GM21423 (cell line): ENCODE results near the gene RAB6B.

Experiments used
- ATAC-seq: cut with Tn5 transposase; IDR thresholded peaks from one replicate; pipeline ENCODE4 v1.9.1; 2021; ENCODE audit warnings: mild to moderate bottlenecking, moderate library complexity; ENCODE audit not compliant: unreplicated experiment

RAB6B gene

DNA sequence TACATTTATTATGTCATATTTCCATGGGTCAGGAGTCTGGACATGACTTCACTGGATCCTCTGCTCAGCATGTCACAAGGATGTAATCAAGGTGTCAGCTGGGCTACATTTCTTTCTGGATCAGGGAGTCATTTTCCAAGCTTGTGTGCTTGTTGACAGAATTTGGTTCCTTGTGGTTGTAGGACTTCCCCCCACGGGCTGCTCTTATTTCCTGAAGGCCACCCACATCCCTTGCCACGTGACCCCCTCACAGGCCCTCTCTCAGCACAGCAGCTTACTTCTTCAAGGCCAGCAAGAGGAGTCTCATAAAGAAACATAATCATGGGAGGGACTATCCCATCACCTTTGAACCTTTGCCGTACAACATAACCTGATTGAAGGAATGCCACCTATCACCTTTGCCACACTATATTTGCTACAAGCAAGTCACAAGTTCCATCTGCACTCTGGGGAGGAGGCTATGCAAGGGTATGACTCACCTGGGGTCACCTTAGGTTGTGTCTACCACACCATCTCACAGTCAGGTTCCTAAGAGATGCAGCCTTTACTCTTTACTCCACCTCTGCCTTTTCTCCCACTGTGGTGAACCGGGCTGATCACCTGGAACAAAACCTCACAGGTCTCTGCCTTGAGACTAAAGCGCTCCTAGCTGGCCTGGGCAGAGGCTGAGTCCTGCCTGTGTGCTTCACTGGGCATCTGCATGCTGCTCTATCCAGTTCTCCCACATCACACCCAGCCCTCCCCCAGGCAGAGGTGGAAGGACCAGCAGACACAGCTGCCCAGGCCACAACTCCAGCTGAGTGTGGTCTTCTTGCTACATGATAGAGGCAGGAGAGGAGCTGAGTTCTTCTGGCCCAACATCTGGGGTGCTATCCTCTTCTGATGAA, 13.5 kb downstream of the RAB6B start:
- ATAC-seq = no peak

- no peak for ATAC-seq
Measured at GRCh38 chr3:133881492-133881891, 14.2 kb downstream of the RAB6B start.

- no peak for ATAC-seq
Measured at GRCh38 chr3:133880886-133881455, 14.7 kb downstream of the RAB6B start.

DNA sequence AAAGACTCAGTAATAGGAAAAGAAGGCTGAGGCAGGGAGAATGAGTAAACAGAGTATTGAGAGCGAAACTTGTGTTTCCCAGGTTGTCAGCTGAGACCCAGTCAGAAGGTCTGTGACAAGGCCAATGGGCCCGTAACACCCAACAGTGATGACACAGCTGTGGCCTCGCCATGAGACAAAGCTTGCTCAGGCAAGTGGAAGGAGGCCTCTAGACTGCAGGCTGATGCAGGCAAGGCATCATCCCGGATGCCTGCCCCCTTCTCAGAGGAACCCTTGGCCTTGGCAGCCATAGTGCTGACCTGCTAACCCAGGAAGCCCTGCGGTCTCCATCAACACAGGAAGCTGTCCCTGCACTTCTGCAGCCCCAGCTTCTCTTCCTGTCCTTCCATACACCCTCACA, 15.4 kb downstream of the RAB6B start:
- ATAC-seq = no peak

DNA sequence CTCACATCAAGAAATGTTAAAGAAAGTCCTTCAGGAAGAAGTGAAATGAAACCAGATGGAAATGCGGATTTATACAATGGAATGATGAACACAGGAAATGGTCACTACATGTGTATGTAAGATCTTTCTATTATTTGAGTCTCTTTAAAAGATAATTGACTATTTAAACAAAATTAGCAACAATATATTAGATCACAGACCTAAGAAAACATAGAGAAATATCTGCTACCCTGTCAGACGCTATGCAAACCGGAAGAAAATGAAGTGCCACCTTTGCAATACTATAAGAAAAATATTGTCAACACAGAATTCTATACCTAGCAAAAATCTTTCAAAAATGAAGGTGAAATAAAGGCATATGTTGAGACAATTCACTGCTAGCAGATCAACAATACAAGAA, 17.2 kb downstream of the RAB6B start:
- no peak for ATAC-seq

GRCh38 chr3:133877221-133877620, 18.5 kb downstream of the RAB6B start:
- ATAC-seq = no peak

- no peak for ATAC-seq
Measured at GRCh38 chr3:133874761-133875438, 20.8 kb downstream of the RAB6B start.

GRCh38 chr3:133874344-133874743, 21.3 kb downstream of the RAB6B start:
- ATAC-seq = no peak

DNA sequence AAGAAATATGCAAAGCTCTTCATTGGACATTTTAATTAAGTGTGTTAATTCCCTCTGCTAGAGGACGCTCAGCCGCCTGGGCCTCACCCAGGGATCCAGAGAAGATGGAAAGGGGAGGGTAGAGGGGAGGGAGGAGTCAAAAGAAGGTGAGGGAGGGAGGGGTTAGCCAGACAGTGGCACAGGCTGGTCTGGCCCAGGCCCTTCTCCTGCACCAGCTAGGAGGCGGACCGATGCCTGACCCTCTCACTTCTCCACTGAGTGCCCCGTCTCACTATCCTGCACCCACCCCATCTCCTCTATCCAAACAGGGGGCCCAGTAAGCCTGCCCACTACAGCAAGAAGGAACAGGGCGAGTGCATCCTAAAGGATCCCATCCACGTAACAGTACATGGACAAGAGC, 22.9 kb downstream of the RAB6B start:
- no peak for ATAC-seq

DNA sequence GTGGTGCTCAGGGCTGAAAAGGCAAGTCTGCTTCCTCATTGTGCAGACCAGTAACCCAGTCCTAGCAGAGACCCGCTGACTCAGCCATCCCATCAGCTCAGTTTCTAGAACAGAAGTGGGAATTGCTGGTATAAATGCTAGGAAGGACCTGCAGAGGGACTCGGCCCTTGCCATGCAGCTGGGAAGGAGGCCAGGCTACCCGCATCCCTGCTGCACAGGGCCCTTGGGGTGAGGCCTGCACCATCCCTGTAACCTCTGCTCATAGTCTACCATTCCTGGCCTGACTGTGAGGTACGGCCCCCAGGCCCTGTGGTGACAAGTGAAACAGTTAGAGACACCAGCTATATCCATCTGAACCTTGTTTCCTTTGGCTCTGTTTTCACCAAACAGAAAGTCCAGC, 23.5 kb downstream of the RAB6B start:
- no peak for ATAC-seq

GRCh38 chr3:133871368-133872090, 24.2 kb downstream of the RAB6B start:
- no peak for ATAC-seq

DNA sequence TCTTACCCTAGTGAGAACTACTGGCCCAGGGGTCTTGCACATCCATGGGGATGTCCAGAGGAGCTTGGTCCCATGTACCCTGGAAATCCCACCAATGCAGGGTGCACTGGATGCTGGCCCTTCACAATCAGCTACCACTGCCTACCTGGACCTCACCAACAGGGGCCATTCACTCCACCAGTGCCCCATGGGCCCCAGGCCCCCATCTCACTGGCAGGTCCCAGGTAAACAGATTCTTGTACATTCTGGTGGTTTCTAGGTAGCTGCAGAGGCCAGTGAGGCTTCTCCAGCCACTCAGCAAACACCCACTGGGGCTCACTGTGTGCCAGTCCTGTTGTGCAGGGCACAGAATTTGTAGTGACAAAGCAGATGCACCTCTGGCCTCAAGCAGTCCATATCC, 24.9 kb downstream of the RAB6B start:
- no peak for ATAC-seq

DNA sequence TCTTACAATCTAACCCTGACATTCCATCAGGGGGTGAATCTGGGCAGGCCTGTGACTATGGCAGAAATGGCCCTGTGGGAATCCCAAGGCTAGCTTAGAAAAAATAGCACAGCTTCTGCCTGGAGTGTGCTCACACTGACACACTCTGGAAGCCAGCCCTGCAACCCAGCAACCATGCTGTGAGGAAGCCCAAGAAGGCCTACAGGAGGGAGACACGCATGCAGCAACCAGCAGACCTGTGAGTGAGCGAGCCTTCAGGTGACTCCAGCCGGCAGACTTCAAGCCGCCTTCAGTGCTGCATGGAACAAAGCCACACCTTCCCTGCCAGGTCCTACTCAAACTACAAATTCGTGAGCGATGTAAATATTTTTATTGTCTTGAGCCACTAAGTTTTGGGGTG, 26.1 kb downstream of the RAB6B start:
- no peak for ATAC-seq

DNA sequence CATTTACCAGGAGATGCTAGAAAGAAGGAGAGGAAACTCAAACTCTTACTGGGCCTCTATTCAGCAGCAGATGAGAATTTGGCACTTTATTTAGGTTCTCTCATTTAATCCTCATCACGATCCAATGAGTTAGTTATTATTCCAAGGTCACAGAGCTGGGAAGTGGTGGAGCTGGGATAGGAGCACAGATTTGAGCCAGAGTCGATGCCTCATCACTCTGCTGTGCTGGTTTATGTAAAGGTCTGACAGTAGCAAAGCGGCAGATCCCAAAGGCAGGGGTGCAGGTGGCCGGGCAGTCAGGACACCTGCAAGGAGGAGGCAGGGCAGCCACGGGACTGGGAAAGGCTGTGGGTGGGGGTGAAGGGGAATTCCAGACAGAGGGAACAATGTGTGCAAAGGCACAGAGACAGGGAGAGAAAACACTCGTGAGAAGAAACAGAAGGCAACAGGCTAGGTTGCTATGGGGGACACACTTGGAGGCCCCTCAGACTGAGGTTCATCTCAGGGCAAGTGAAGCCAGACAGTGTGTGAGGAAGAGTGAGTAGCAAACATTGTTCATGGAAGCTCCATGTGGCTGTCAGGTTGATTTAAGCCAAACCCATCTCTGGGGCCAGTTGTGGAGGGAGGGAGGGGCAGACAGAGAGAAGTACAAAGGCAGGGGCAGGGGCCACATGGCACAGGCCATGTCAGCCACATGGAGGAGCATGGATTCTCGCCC, 26.8 kb downstream of the RAB6B start:
- no peak for ATAC-seq

- ATAC-seq = no peak
Measured at GRCh38 chr3:133868186-133868585, 27.5 kb downstream of the RAB6B start.

- ATAC-seq = no peak
Measured at GRCh38 chr3:133866141-133866540, 29.5 kb downstream of the RAB6B start.

DNA sequence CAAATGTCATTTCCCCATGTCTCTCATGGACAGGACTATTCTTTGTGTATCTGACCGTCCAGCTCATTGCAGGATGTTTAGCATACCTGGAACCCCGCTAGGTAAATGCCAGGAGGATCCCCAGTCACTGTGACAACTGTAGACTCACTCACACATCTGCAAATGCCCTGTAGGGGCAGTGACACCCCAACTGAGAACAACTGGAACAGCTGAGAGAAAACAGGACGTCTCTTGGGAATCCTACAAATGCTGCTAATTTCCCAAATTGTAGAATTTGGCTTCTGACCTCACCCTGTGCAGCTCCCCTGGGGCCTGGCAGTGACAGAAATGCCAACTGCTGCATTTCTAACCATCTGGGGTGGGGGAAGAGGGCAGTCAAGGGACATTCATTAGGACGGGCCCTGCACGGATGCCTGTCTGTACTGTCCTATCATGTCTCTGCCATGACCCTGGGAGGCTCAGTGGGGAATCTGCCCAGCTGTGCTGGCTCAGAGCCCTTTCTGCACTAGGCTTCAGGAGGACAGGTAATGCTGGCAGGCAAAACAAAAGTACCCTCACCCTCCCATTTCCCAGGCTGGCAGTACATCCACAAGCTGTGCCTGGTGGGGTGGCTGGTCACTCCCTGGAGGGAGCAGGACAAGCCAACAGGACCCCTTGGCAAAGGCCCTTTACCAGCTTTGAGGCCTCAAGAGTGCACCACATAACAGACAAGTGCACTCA, 30.4 kb downstream of the RAB6B start:
- no peak for ATAC-seq

GRCh38 chr3:133864616-133865015, 31.1 kb downstream of the RAB6B start:
- no peak for ATAC-seq

DNA sequence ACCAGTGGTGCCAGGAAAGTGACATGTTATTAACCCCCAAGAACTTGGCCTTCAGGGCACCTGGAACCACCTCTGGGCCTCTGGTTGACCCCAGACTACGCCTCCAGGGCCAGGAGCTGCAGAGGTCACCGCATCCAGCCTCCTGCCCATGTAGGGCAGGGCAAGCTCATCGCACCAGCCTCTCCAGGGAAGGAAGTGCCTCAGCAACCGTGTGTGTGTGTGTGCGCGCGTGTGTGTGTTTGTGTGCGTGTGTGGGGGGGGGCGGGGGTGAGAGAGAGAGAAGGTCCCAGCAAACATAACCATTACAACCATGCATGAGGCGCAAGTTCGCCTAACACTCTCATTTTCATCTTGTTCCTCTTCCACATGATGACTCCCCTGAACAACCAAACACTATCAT, 31.8 kb downstream of the RAB6B start:
- ATAC-seq = no peak

- ATAC-seq = no peak
Measured at GRCh38 chr3:133862161-133862560, 33.5 kb downstream of the RAB6B start.
